ENCODE measurements around the gene NSDHL. TPM values are rescaled to one million over a fixed set of nuclear protein-coding genes. Genes with fewer than 3 reads are reported as not detected.

Gene NSDHL
- total and polyA plus RNA-seq, 2 of the 13 experiments (the other 11 are each of a cell fraction or from before 2014, with no cell fraction given), result 26.2 to 49.3 TPM

DNA sequence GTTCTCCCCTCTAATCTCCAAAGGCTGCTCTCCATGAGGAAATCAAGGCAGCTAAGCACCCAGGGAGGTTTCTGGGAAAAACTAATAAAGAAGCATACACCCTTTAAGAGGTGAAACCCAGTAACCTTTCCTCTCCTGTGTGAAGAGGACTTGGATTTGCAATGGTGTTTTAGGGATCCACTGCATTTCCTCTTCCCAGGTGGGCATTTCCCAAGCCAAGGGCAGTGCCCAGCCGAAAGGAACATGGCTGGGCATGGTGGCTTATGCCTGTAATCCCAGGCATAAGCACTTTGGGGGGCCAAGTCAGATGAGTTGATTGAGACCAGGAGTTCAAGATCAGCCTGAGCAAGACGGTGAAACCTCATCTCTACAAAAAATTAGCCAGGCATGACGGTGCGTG, 61.6 kb downstream of the NSDHL start:
- intact Hi-C loops (cut with micrococcal nuclease; ENCODE audit: unreplicated experiment), result no loop called here
- no peaks in the 10 kb centered on the region for H3K79me2 ChIP-seq (ENCODE audit: insufficient read depth, low read length)
- no peaks in the 10 kb centered on the region for H3K9me3 ChIP-seq (ENCODE audit: low read length)
- H3K9ac ChIP-seq (ENCODE audit: insufficient read depth, low read depth, low read length), result no peak overlapping the region
- H2AFZ ChIP-seq (ENCODE audit: low read length), result no peak overlapping the region
- ChIA-PET POLR2A (no interaction called here), CTCF (ENCODE audit: low intra/inter-chr PET ratio, low total read pairs) (no interaction called here)
- peaks cover 0 to 10% of the 10 kb centered on the region in 2 experiments; a peak in 3 of 5 replicates for H3K27me3 ChIP-seq (ENCODE audit: control insufficient read depth in 1 of 2, insufficient read depth in 2 of 2, low read length in 2 of 2)
- no peak overlapping the region for H3K4me3 ChIP-seq (replicated peaks in 1 of 3; ENCODE audit: insufficient read depth in 1 of 3, low read depth in 2 of 3, low read length in 3 of 3)
- H3K4me1 ChIP-seq (ENCODE audit: insufficient read depth, low read length), result no peaks in the 10 kb centered on the region
- H4K20me1 ChIP-seq (ENCODE audit: insufficient read depth, low read length), result no peaks in the 10 kb centered on the region
- ATAC-seq (no peak), FAIRE-seq (no peak), DNase-seq (ENCODE audit: low spot score) (no peak)
- BruUV-seq (replicated peaks), result no TSS peak
- in situ Hi-C loops (cut with HindIII; ENCODE audit: extremely low pct_ligation_motif_present, low pct_unique_long_range_greater_than_20kb), result no loop called here
- H3K36me3 ChIP-seq (replicated peaks in 1 of 2; ENCODE audit: control insufficient read depth in 1 of 2, insufficient read depth in 2 of 2, low read length in 2 of 2), result no peaks in the 10 kb centered on the region
- no peak overlapping the region for H3K4me2 ChIP-seq (ENCODE audit: low read depth, low read length)
- no CpG with 5 or more reads among the region's 4 CpGs for WGBS (ENCODE audit: low lambda C conversion rate)
- H3K27ac ChIP-seq (ENCODE audit: extremely low read length, insufficient read depth, low read length), result no peak overlapping the region
- TF ChIP-seq DPF2 (CRISPR knock-in tag; IDR thresholded peaks at IDR 0.05; ENCODE audit: borderline replicate concordance, low read depth) (no peak), ZFP91 (CRISPR knock-in tag; IDR thresholded peaks at IDR 0.05; ENCODE audit: borderline replicate concordance) (no peak), ZKSCAN8 (CRISPR knock-in tag; IDR thresholded peaks at IDR 0.05; ENCODE audit: borderline replicate concordance) (no peak), ZBTB33 (CRISPR knock-in tag; IDR thresholded peaks at IDR 0.05) (no peak), ZNF703 (CRISPR knock-in tag; IDR thresholded peaks at IDR 0.05; ENCODE audit: borderline replicate concordance) (no peak), AHR (CRISPR knock-in tag; IDR thresholded peaks at IDR 0.05) (no peak), KLF13 (CRISPR knock-in tag; IDR thresholded peaks at IDR 0.05) (no peak), JUN (CRISPR knock-in tag; IDR thresholded peaks at IDR 0.05) (no peak)
- TF ChIP-seq, protein P1, sequence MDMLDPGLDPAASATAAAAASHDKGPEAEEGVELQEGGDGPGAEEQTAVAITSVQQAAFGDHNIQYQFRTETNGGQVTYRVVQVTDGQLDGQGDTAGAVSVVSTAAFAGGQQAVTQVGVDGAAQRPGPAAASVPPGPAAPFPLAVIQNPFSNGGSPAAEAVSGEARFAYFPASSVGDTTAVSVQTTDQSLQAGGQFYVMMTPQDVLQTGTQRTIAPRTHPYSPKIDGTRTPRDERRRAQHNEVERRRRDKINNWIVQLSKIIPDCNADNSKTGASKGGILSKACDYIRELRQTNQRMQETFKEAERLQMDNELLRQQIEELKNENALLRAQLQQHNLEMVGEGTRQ (IDR thresholded peaks at IDR 0.05; ENCODE audit: low read depth, low read length), result no peak
- TF ChIP-seq, protein P1 (CRISPR knock-in tag; IDR thresholded peaks at IDR 0.05; ENCODE audit: borderline replicate concordance), result no peak
- TF ChIP-seq, protein P2, sequence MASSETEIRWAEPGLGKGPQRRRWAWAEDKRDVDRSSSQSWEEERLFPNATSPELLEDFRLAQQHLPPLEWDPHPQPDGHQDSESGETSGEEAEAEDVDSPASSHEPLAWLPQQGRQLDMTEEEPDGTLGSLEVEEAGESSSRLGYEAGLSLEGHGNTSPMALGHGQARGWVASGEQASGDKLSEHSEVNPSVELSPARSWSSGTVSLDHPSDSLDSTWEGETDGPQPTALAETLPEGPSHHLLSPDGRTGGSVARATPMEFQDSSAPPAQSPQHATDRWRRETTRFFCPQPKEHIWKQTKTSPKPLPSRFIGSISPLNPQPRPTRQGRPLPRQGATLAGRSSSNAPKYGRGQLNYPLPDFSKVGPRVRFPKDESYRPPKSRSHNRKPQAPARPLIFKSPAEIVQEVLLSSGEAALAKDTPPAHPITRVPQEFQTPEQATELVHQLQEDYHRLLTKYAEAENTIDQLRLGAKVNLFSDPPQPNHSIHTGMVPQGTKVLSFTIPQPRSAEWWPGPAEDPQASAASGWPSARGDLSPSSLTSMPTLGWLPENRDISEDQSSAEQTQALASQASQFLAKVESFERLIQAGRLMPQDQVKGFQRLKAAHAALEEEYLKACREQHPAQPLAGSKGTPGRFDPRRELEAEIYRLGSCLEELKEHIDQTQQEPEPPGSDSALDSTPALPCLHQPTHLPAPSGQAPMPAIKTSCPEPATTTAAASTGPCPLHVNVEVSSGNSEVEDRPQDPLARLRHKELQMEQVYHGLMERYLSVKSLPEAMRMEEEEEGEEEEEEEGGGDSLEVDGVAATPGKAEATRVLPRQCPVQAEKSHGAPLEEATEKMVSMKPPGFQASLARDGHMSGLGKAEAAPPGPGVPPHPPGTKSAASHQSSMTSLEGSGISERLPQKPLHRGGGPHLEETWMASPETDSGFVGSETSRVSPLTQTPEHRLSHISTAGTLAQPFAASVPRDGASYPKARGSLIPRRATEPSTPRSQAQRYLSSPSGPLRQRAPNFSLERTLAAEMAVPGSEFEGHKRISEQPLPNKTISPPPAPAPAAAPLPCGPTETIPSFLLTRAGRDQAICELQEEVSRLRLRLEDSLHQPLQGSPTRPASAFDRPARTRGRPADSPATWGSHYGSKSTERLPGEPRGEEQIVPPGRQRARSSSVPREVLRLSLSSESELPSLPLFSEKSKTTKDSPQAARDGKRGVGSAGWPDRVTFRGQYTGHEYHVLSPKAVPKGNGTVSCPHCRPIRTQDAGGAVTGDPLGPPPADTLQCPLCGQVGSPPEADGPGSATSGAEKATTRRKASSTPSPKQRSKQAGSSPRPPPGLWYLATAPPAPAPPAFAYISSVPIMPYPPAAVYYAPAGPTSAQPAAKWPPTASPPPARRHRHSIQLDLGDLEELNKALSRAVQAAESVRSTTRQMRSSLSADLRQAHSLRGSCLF (CRISPR knock-in tag; IDR thresholded peaks at IDR 0.05; ENCODE audit: borderline replicate concordance), result no peak

Data from HepG2 (cell line).